NK-92 (cell line): Measurements from ENCODE around the gene C22orf39.
"Not testable (repeated sequence)": the region's sequence is repeated elsewhere in the genome, so short reads cannot be mapped to it uniquely, and the experiment has no call there.

Experiments used
- DNase-seq: peaks from one replicate; lab custom pipeline; 2025; ENCODE audit not compliant: unreplicated experiment; lab: John Stamatoyannopoulos, UW

The C22orf39 gene

GRCh38 chr22:19454156-19454555, 6.6 kb upstream of the C22orf39 start:
- no peak for DNase-seq

GRCh38 chr22:19453718-19454117, 6.2 kb upstream of the C22orf39 start:
- DNase-seq: no peak

- DNase-seq: no peak
These were observed 4.1 kb upstream of the C22orf39 start for GRCh38 chr22:19451570-19451969.

- no peak for DNase-seq
These were observed 3.1 kb upstream of the C22orf39 start for GRCh38 chr22:19450363-19451175.

- no peak for DNase-seq
These were observed 1.9 kb upstream of the C22orf39 start for GRCh38 chr22:19449422-19449767.

- no peak for DNase-seq
These were observed 1.4 kb upstream of the C22orf39 start for GRCh38 chr22:19448739-19449421.

- no peak for DNase-seq
These were observed 631 bp upstream of the C22orf39 start for GRCh38 chr22:19448076-19448607.

- DNase-seq: no peak
These were observed 745 bp downstream of the C22orf39 start for GRCh38 chr22:19446603-19447329.

- DNase-seq: not testable (repeated sequence)
These were observed 2.1 kb downstream of the C22orf39 start for GRCh38 chr22:19445279-19445982.

GRCh38 chr22:19443544-19444211, 3.8 kb downstream of the C22orf39 start:
- no peak for DNase-seq

GRCh38 chr22:19442166-19442565, 5.3 kb downstream of the C22orf39 start:
- no peak for DNase-seq

GRCh38 chr22:19440411-19441195, 6.9 kb downstream of the C22orf39 start:
- no peak for DNase-seq

- DNase-seq: no peak
These were observed 9.2 kb downstream of the C22orf39 start for GRCh38 chr22:19438298-19438697.

- DNase-seq: not testable (repeated sequence)
These were observed 10.9 kb downstream of the C22orf39 start for GRCh38 chr22:19436444-19437161.

GRCh38 chr22:19434829-19435580, 12.5 kb downstream of the C22orf39 start:
- DNase-seq: no peak

GRCh38 chr22:19434401-19434800, 13.1 kb downstream of the C22orf39 start:
- no peak for DNase-seq

- no peak for DNase-seq
These were observed 15.2 kb downstream of the C22orf39 start, which contains the start of gene MRPL40 for GRCh38 chr22:19432133-19432851. TSS of gene MRPL40 (plus strand) at chr22:19432545. CDS start at chr22:19432555, 10 bp downstream.
